HEK293 (cell line): Measurements from ENCODE around the gene DDX56.
A peak's percentile ranks its signal among the peaks of the same experiment; 100 is the strongest.

ENCODE experiments used
- BCL11A ChIP-seq: fragments of 450-650 bp; formaldehyde crosslinking; IDR thresholded peaks from 2 replicates; pipeline ENCODE4 v1.5.1; 2016; ENCODE audit warnings: low read depth, missing biosample characterization, missing genetic modification characterization
- FEZF1 ChIP-seq: fragments of 450-650 bp; formaldehyde crosslinking; IDR thresholded peaks from 2 replicates; pipeline ENCODE4 v1.5.1; 2016; ENCODE audit warnings: missing biosample characterization, missing genetic modification characterization
- GFI1B ChIP-seq: fragments of 450-650 bp; formaldehyde crosslinking; IDR thresholded peaks from 2 replicates; pipeline ENCODE4 v1.5.1; 2016; ENCODE audit warnings: missing biosample characterization, missing genetic modification characterization
- HOXC10 ChIP-seq: sonication (generic); formaldehyde crosslinking; IDR thresholded peaks from 2 replicates; pipeline ENCODE4 v1.8.1; 2023; ENCODE audit warnings: mild to moderate bottlenecking, missing genetic modification reagents
- KLF9 ChIP-seq: fragments of 450-650 bp; formaldehyde crosslinking; IDR thresholded peaks from 2 replicates; pipeline ENCODE4 v1.5.1; 2016; ENCODE audit warnings: missing biosample characterization, missing genetic modification characterization, low read depth
- MEIS1 ChIP-seq: sonication (generic); formaldehyde crosslinking; IDR thresholded peaks from 2 replicates; pipeline ENCODE4 v1.8.1; 2022; ENCODE audit warnings: missing genetic modification reagents, mild to moderate bottlenecking, borderline replicate concordance
- MYNN ChIP-seq: fragments of 450-650 bp; formaldehyde crosslinking; IDR thresholded peaks from 2 replicates; pipeline ENCODE4 v1.5.1; 2016; ENCODE audit warnings: missing biosample characterization, missing genetic modification characterization, borderline replicate concordance
- SALL2 ChIP-seq: fragments of 450-650 bp; formaldehyde crosslinking; IDR thresholded peaks from 2 replicates; pipeline ENCODE4 v1.5.0; 2017; ENCODE audit warnings: missing biosample characterization, mild to moderate bottlenecking, missing genetic modification characterization, borderline replicate concordance
- ZBTB20 ChIP-seq: fragments of 450-650 bp; formaldehyde crosslinking; IDR thresholded peaks from 2 replicates; pipeline ENCODE4 v1.5.1; 2016; ENCODE audit warnings: missing biosample characterization, missing genetic modification characterization
- ZBTB48 ChIP-seq: fragments of 450-650 bp; formaldehyde crosslinking; IDR thresholded peaks from 2 replicates; pipeline ENCODE4 v1.5.1; 2016; ENCODE audit warnings: missing biosample characterization, missing genetic modification characterization
- ZBTB8A ChIP-seq: fragments of 450-650 bp; formaldehyde crosslinking; IDR thresholded peaks from 2 replicates; pipeline ENCODE4 v1.5.1; 2016; ENCODE audit warnings: missing biosample characterization, missing genetic modification characterization
- ZEB2 ChIP-seq: fragments of 450-650 bp; formaldehyde crosslinking; IDR thresholded peaks from 2 replicates; pipeline ENCODE4 v1.5.1; 2016; ENCODE audit warnings: missing biosample characterization, missing genetic modification characterization
- ZNF140 ChIP-seq: fragments of 450-650 bp; formaldehyde crosslinking; IDR thresholded peaks from 2 replicates; pipeline ENCODE4 v1.5.1; 2016; ENCODE audit warnings: missing biosample characterization, missing genetic modification characterization
- ZNF169 ChIP-seq: fragments of 450-650 bp; formaldehyde crosslinking; IDR thresholded peaks from 2 replicates; pipeline ENCODE4 v1.5.1; 2016; ENCODE audit warnings: missing biosample characterization, missing genetic modification characterization
- ZNF335 ChIP-seq: fragments of 450-650 bp; formaldehyde crosslinking; conservative IDR thresholded peaks from 2 replicates; pipeline ENCODE4 v1.5.1; 2016; ENCODE audit warnings: missing biosample characterization, missing genetic modification characterization
- ZNF433 ChIP-seq: fragments of 450-650 bp; formaldehyde crosslinking; IDR thresholded peaks from 2 replicates; pipeline ENCODE4 v1.5.1; 2016; ENCODE audit warnings: missing biosample characterization, missing genetic modification characterization, low read depth
- ZNF473 ChIP-seq: fragments of 450-650 bp; formaldehyde crosslinking; IDR thresholded peaks from 2 replicates; pipeline ENCODE4 v1.5.1; 2017; ENCODE audit warnings: missing biosample characterization, missing genetic modification characterization
- ZNF585B ChIP-seq: fragments of 450-650 bp; formaldehyde crosslinking; IDR thresholded peaks from 2 replicates; pipeline ENCODE4 v1.5.1; 2016; ENCODE audit warnings: missing biosample characterization, missing genetic modification characterization
- ZNF785 ChIP-seq: fragments of 450-650 bp; formaldehyde crosslinking; IDR thresholded peaks from 2 replicates; pipeline ENCODE4 v1.5.1; 2016; ENCODE audit warnings: missing biosample characterization, missing genetic modification characterization
- TF ChIP-seq, protein P1 (sequence below): fragments of 450-650 bp; formaldehyde crosslinking; IDR thresholded peaks from 2 replicates; pipeline ENCODE4 v1.5.1; 2016; ENCODE audit warnings: missing biosample characterization, missing genetic modification characterization, low read depth
- TF ChIP-seq, protein P2 (sequence below): fragments of 450-650 bp; formaldehyde crosslinking; IDR thresholded peaks from 2 replicates; pipeline ENCODE4 v1.5.1; 2016; ENCODE audit warnings: missing biosample characterization, missing genetic modification characterization, borderline replicate concordance
- TF ChIP-seq, protein P3 (sequence below): fragments of 450-650 bp; formaldehyde crosslinking; IDR thresholded peaks from 2 replicates; pipeline ENCODE4 v1.5.1; 2016; ENCODE audit warnings: missing biosample characterization, missing genetic modification characterization, borderline replicate concordance
- TF ChIP-seq, protein P4 (sequence below): fragments of 450-650 bp; formaldehyde crosslinking; IDR thresholded peaks from 2 replicates; pipeline ENCODE4 v1.5.1; 2017; ENCODE audit warnings: missing biosample characterization, missing genetic modification characterization
- TF ChIP-seq, protein P5 (sequence below): fragments of 450-650 bp; formaldehyde crosslinking; IDR thresholded peaks from 2 replicates; pipeline ENCODE4 v1.5.1; 2016; ENCODE audit warnings: missing biosample characterization, missing genetic modification characterization, borderline replicate concordance
- TF ChIP-seq, protein P6 (sequence below): fragments of 450-650 bp; formaldehyde crosslinking; IDR thresholded peaks from 2 replicates; pipeline ENCODE4 v1.5.1; 2016; ENCODE audit warnings: missing biosample characterization, missing genetic modification characterization

Gene DDX56

DNA sequence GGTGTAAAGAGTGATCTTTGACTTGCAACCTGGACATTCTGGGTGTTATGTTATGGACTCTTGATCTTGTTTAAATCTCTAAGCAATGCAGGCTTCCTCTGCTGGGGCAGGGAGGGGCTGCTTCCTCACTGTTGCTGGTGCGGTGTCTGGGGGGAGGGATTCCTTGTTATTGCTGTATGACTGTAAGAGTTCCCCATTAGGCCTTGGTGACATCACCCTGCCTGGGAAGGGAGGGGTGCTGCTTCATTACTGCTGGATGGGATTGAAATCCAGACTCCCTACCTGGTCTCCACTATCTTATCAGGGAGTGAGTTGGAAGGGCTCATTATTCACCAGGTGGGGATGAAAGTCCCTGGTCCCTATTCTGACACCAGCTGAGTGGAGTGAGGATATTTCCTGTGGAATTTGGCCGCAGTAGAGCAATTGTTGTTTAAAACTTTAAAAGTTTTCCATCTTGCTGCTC is 41.5 kb upstream of the DDX56 start (continued):
- TF ChIP-seq ZBTB20 (tag by site-specific recombination) = no peak
- no peak for TF ChIP-seq ZNF433 (tag by site-specific recombination)
- no peak for TF ChIP-seq KLF9 (tag by site-specific recombination)
- no peak for TF ChIP-seq ZBTB8A (tag by site-specific recombination)
- TF ChIP-seq MYNN = no peak
- TF ChIP-seq SALL2 = no peak
- no peak for TF ChIP-seq ZNF140 (tag by site-specific recombination)
- TF ChIP-seq, protein P1, sequence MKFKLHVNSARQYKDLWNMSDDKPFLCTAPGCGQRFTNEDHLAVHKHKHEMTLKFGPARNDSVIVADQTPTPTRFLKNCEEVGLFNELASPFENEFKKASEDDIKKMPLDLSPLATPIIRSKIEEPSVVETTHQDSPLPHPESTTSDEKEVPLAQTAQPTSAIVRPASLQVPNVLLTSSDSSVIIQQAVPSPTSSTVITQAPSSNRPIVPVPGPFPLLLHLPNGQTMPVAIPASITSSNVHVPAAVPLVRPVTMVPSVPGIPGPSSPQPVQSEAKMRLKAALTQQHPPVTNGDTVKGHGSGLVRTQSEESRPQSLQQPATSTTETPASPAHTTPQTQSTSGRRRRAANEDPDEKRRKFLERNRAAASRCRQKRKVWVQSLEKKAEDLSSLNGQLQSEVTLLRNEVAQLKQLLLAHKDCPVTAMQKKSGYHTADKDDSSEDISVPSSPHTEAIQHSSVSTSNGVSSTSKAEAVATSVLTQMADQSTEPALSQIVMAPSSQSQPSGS = peak; percentile 73
- TF ChIP-seq ZNF785 = no peak
- TF ChIP-seq, protein P2, sequence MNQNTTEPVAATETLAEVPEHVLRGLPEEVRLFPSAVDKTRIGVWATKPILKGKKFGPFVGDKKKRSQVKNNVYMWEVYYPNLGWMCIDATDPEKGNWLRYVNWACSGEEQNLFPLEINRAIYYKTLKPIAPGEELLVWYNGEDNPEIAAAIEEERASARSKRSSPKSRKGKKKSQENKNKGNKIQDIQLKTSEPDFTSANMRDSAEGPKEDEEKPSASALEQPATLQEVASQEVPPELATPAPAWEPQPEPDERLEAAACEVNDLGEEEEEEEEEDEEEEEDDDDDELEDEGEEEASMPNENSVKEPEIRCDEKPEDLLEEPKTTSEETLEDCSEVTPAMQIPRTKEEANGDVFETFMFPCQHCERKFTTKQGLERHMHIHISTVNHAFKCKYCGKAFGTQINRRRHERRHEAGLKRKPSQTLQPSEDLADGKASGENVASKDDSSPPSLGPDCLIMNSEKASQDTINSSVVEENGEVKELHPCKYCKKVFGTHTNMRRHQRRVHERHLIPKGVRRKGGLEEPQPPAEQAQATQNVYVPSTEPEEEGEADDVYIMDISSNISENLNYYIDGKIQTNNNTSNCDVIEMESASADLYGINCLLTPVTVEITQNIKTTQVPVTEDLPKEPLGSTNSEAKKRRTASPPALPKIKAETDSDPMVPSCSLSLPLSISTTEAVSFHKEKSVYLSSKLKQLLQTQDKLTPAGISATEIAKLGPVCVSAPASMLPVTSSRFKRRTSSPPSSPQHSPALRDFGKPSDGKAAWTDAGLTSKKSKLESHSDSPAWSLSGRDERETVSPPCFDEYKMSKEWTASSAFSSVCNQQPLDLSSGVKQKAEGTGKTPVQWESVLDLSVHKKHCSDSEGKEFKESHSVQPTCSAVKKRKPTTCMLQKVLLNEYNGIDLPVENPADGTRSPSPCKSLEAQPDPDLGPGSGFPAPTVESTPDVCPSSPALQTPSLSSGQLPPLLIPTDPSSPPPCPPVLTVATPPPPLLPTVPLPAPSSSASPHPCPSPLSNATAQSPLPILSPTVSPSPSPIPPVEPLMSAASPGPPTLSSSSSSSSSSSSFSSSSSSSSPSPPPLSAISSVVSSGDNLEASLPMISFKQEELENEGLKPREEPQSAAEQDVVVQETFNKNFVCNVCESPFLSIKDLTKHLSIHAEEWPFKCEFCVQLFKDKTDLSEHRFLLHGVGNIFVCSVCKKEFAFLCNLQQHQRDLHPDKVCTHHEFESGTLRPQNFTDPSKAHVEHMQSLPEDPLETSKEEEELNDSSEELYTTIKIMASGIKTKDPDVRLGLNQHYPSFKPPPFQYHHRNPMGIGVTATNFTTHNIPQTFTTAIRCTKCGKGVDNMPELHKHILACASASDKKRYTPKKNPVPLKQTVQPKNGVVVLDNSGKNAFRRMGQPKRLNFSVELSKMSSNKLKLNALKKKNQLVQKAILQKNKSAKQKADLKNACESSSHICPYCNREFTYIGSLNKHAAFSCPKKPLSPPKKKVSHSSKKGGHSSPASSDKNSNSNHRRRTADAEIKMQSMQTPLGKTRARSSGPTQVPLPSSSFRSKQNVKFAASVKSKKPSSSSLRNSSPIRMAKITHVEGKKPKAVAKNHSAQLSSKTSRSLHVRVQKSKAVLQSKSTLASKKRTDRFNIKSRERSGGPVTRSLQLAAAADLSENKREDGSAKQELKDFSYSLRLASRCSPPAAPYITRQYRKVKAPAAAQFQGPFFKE (tag by site-specific recombination) = no peak
- no peak for TF ChIP-seq GFI1B (tag by site-specific recombination)
- no peak for TF ChIP-seq BCL11A
- TF ChIP-seq, protein P3, sequence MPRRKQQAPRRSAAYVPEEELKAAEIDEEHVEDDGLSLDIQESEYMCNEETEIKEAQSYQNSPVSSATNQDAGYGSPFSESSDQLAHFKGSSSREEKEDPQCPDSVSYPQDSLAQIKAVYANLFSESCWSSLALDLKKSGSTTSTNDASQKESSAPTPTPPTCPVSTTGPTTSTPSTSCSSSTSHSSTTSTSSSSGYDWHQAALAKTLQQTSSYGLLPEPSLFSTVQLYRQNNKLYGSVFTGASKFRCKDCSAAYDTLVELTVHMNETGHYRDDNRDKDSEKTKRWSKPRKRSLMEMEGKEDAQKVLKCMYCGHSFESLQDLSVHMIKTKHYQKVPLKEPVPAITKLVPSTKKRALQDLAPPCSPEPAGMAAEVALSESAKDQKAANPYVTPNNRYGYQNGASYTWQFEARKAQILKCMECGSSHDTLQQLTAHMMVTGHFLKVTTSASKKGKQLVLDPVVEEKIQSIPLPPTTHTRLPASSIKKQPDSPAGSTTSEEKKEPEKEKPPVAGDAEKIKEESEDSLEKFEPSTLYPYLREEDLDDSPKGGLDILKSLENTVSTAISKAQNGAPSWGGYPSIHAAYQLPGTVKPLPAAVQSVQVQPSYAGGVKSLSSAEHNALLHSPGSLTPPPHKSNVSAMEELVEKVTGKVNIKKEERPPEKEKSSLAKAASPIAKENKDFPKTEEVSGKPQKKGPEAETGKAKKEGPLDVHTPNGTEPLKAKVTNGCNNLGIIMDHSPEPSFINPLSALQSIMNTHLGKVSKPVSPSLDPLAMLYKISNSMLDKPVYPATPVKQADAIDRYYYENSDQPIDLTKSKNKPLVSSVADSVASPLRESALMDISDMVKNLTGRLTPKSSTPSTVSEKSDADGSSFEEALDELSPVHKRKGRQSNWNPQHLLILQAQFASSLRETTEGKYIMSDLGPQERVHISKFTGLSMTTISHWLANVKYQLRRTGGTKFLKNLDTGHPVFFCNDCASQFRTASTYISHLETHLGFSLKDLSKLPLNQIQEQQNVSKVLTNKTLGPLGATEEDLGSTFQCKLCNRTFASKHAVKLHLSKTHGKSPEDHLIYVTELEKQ = no peak
- peak; percentile 60 for TF ChIP-seq ZBTB48 (tag by site-specific recombination)
- no peak for TF ChIP-seq ZNF335 (tag by site-specific recombination)
- TF ChIP-seq FEZF1 (tag by site-specific recombination) = 0 out of 2 replicates have a peak, but pooled peaks have one; percentile 11
- TF ChIP-seq ZEB2 = peak; percentile 64; the same call in 1 of the 2 replicates
- no peak for TF ChIP-seq MEIS1 (CRISPR knock-in tag)
- TF ChIP-seq ZNF585B (tag by site-specific recombination) = no peak
- TF ChIP-seq, protein P4, sequence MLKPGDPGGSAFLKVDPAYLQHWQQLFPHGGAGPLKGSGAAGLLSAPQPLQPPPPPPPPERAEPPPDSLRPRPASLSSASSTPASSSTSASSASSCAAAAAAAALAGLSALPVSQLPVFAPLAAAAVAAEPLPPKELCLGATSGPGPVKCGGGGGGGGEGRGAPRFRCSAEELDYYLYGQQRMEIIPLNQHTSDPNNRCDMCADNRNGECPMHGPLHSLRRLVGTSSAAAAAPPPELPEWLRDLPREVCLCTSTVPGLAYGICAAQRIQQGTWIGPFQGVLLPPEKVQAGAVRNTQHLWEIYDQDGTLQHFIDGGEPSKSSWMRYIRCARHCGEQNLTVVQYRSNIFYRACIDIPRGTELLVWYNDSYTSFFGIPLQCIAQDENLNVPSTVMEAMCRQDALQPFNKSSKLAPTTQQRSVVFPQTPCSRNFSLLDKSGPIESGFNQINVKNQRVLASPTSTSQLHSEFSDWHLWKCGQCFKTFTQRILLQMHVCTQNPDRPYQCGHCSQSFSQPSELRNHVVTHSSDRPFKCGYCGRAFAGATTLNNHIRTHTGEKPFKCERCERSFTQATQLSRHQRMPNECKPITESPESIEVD (tag by site-specific recombination) = no peak
- TF ChIP-seq ZNF473 (tag by site-specific recombination) = no peak
- no peak for TF ChIP-seq ZNF169 (tag by site-specific recombination)
- no peak for TF ChIP-seq HOXC10 (CRISPR knock-in tag)
- TF ChIP-seq, protein P5, sequence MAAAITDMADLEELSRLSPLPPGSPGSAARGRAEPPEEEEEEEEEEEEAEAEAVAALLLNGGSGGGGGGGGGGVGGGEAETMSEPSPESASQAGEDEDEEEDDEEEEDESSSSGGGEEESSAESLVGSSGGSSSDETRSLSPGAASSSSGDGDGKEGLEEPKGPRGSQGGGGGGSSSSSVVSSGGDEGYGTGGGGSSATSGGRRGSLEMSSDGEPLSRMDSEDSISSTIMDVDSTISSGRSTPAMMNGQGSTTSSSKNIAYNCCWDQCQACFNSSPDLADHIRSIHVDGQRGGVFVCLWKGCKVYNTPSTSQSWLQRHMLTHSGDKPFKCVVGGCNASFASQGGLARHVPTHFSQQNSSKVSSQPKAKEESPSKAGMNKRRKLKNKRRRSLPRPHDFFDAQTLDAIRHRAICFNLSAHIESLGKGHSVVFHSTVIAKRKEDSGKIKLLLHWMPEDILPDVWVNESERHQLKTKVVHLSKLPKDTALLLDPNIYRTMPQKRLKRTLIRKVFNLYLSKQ (tag by site-specific recombination) = no peak
- TF ChIP-seq, protein P6, sequence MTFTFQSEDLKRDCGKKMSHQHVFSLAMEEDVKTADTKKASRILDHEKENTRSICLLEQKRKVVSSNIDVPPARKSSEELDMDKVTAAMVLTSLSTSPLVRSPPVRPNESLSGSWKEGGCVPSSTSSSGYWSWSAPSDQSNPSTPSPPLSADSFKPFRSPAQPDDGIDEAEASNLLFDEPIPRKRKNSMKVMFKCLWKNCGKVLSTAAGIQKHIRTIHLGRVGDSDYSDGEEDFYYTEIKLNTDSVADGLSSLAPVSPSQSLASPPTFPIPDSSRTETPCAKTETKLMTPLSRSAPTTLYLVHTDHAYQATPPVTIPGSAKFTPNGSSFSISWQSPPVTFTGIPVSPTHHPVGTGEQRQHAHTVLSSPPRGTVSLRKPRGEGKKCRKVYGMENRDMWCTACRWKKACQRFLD (tag by site-specific recombination) = no peak
